Measurements from ENCODE around the gene UBALD2.

- no peak for TF ChIP-seq EZH2 (IDR thresholded peaks at IDR 0.05)
- no peak for TF ChIP-seq POLR2AphosphoS5 (IDR thresholded peaks at IDR 0.05; ENCODE audit: borderline replicate concordance, low read depth, low read length)
- no peak for TF ChIP-seq FOXP2 (optimal IDR thresholded peaks at IDR 0.05; ENCODE audit: control extremely low read depth, extremely low read length, insufficient read depth)
These were observed 11.5 kb downstream of the UBALD2 start for GRCh38 chr17:76276461-76277299.
